A549 treated with DMSO at 1 μM for 4 hours (cell line): ENCODE measurements around the gene EPGN. TPM values are rescaled to one million over a fixed set of nuclear protein-coding genes. Genes with fewer than 3 reads are reported as not detected.

Experiments used
- total RNA-seq: library from RNA; stranded (reverse); fragments of 200-300 nt; extraction: Qiagen RNA extraction; gene quantifications from 5 replicates; pipeline ENCODE4 v1.2.3, GENCODE V29; 2022; ENCODE audit warnings: low read depth

Gene EPGN, protein sequence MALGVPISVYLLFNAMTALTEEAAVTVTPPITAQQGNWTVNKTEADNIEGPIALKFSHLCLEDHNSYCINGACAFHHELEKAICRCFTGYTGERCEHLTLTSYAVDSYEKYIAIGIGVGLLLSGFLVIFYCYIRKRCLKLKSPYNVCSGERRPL
- total RNA-seq, result 0.28 TPM in 1 of 5 replicates, not detected in the others

DNA sequence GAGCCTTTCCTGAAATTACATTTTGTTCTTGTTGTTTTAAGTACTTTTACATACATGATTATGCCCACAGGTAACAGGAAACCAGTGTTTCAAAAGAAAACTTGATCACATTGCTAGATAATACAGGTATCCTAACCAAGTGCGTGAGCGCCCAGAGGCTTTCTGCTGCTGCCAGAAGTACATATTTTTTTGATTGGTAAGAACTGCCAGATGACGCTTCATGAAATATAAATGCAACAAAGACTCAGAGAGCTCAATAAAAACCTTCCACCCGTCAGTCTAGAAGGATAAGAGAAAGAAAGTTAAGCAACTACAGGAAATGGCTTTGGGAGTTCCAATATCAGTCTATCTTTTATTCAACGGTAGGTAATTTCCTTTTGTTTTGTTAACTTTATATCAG lies at the start of gene EPGN:
EPGN (plus strand) TSS at position 256 of the 400 bp plus-strand sequence; CDS start at position 320, 64 bp downstream.

DNA sequence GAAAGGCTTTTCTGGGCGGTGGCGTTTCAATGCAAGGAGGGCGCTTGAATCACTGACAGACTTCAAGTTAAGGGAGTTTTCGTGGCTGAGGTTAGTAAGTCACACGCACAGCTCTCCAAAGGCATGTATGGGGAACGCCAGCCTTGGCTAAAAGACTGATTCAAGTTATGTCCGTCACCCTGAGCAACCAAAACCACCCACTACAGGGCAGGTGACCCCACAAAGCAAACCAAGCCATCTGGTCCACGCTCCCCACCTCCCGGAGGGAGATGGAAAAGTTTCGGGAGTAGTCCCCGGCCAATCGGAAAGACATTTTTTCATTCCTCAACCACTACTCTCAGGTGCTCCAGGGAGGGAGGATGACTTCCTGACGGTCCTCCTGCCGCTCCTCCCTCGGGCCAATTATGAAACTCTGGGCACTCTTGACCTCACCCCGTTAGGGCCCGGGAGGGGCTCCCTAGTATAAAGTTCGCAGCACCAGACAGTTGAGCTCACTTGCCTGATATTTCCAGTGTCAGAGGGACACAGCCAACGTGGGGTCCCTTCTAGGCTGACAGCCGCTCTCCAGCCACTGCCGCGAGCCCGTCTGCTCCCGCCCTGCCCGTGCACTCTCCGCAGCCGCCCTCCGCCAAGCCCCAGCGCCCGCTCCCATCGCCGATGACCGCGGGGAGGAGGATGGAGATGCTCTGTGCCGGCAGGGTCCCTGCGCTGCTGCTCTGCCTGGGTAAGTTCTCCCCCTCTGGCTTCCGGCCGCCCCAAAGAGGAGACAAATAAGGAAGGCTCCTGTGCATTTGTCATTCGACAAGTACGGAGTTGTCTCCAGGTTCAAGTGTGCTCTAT lies 56.6 kb downstream of the EPGN start, which contains the start of gene EREG:
EREG (plus strand) TSS at position 494 of the 840 bp plus-strand sequence; CDS start at position 658, 164 bp downstream.

Other genes with a start within 250 kb of the EPGN start
- 15.7 to 17.5 TPM (median 15.9 TPM) in 5 replicates for gene CXCL2, start 209.3 kb upstream of the EPGN start, total RNA-seq
- 8.6 to 13.1 TPM (median 9.7 TPM) in 5 replicates for gene MTHFD2L, start 150.4 kb upstream of the EPGN start, total RNA-seq
- 36.8 to 62.3 TPM (median 54.9 TPM) in 5 replicates for gene EREG, start 56.7 kb downstream of the EPGN start, total RNA-seq
- gene AREG, start 136.7 kb downstream of the EPGN start, total RNA-seq, result 69.6 to 88.2 TPM (median 81.0 TPM) in 5 replicates